WTC11 (cell line): Measurements from ENCODE around the gene OR2AG1. TPM values are rescaled to one million over a fixed set of nuclear protein-coding genes. Genes with fewer than 3 reads are reported as not detected.

ENCODE experiments used
- ATAC-seq: fragments of 200-7000 bp; cut with Tn5 transposase; 2 replicates; pipeline ENCODE4 v1.10.0; 2021; ENCODE audit warnings: mild to moderate bottlenecking, moderate library complexity
- CTCF ChIA-PET: fragments of 300-600 bp; sonication (Branson Sonifier 250); formaldehyde crosslinking; loops from one replicate; lab custom pipeline; 2021; ENCODE audit warnings: antibody characterized with exemption; lab: Charles Lee
- POLR2A ChIA-PET: fragments of 350-600 bp; sonication (Branson Sonifier 250); formaldehyde crosslinking; loops from one replicate; lab custom pipeline; 2021; ENCODE audit warnings: antibody characterized with exemption; lab: Charles Lee
- DNase-seq: peaks from one replicate; pipeline ENCODE4 v3.0.0; 2021; ENCODE audit warnings: low spot score
- H3K27ac Mint-ChIP-seq: 2 replicates; pipeline ENCODE4 v1.8.0; 2021; ENCODE audit warnings: mixed read lengths
- H3K27me3 Mint-ChIP-seq: 2 replicates; pipeline ENCODE4 v1.8.0; 2021; ENCODE audit warnings: low read depth, mild to moderate bottlenecking, moderate library complexity, mixed read lengths
- H3K36me3 Mint-ChIP-seq: 2 replicates; pipeline ENCODE4 v1.8.0; 2021; ENCODE audit warnings: mixed read lengths
- H3K4me1 Mint-ChIP-seq: 2 replicates; pipeline ENCODE4 v1.8.0; 2022; ENCODE audit warnings: mixed read lengths
- H3K4me3 Mint-ChIP-seq: 2 replicates; pipeline ENCODE4 v1.8.0; 2021; ENCODE audit warnings: mild to moderate bottlenecking, moderate library complexity, mixed read lengths
- H3K9me3 Mint-ChIP-seq: 2 replicates; pipeline ENCODE4 v1.8.0; 2021; ENCODE audit warnings: mixed read lengths
- ATF1 ChIP-seq: sonication (generic); formaldehyde crosslinking; IDR thresholded peaks from 2 replicates; pipeline ENCODE4 v1.8.1; 2023; ENCODE audit warnings: mild to moderate bottlenecking, moderate library complexity, missing genetic modification reagents
- ATF3 ChIP-seq: sonication (generic); formaldehyde crosslinking; conservative IDR thresholded peaks from 2 replicates; pipeline ENCODE4 v1.8.1; 2022; ENCODE audit warnings: mild to moderate bottlenecking, missing genetic modification reagents
- CREM ChIP-seq: sonication (generic); formaldehyde crosslinking; IDR thresholded peaks from 2 replicates; pipeline ENCODE4 v1.8.1; 2022; ENCODE audit warnings: mild to moderate bottlenecking, missing genetic modification reagents, moderate library complexity
- EMX1 ChIP-seq: fragments of 250-450 bp; sonication (Bioruptor Pico); IDR thresholded peaks from 2 replicates; pipeline ENCODE4 v1.8.0; 2021; ENCODE audit warnings: mild to moderate bottlenecking
- ERG ChIP-seq: fragments of 250-450 bp; sonication (Bioruptor Pico); IDR thresholded peaks from 2 replicates; pipeline ENCODE4 v1.8.0; 2021; ENCODE audit warnings: mild to moderate bottlenecking
- FOXK1 ChIP-seq: sonication (generic); formaldehyde crosslinking; IDR thresholded peaks from 2 replicates; pipeline ENCODE4 v1.8.0; 2022; ENCODE audit warnings: mild to moderate bottlenecking, moderate library complexity, missing genetic modification reagents
- NFE2L1 ChIP-seq: sonication (generic); formaldehyde crosslinking; IDR thresholded peaks from 2 replicates; pipeline ENCODE4 v1.8.1; 2023; ENCODE audit warnings: missing genetic modification reagents
- TEAD1 ChIP-seq: sonication (generic); formaldehyde crosslinking; IDR thresholded peaks from 2 replicates; pipeline ENCODE4 v1.8.0; 2022; ENCODE audit warnings: mild to moderate bottlenecking, missing genetic modification reagents
- ZBTB21 ChIP-seq: sonication (generic); formaldehyde crosslinking; IDR thresholded peaks from 2 replicates; pipeline ENCODE4 v1.8.1; 2023; ENCODE audit warnings: mild to moderate bottlenecking, missing genetic modification reagents, borderline replicate concordance
- ZNF121 ChIP-seq: sonication (generic); formaldehyde crosslinking; IDR thresholded peaks from 2 replicates; pipeline ENCODE4 v1.8.0; 2023; ENCODE audit warnings: missing genetic modification reagents
- ZNF138 ChIP-seq: sonication (generic); formaldehyde crosslinking; conservative IDR thresholded peaks from 2 replicates; pipeline ENCODE4 v1.8.1; 2022; ENCODE audit warnings: mild to moderate bottlenecking, moderate library complexity, missing genetic modification reagents
- ZNF317 ChIP-seq: sonication (generic); formaldehyde crosslinking; IDR thresholded peaks from 2 replicates; pipeline ENCODE4 v1.8.1; 2023; ENCODE audit warnings: low read depth, mild to moderate bottlenecking, moderate library complexity, missing genetic modification reagents, borderline replicate concordance
- ZNF416 ChIP-seq: fragments of 250-450 bp; sonication (Bioruptor Pico); IDR thresholded peaks from 2 replicates; pipeline ENCODE4 v1.9.0; 2021; ENCODE audit warnings: mild to moderate bottlenecking, inconsistent platforms
- total RNA-seq: library from RNA; stranded (reverse); gene quantifications from 3 replicates; pipeline ENCODE4 v1.2.3, GENCODE V29; 2021
- TF ChIP-seq, protein P1 (sequence below): sonication (generic); formaldehyde crosslinking; IDR thresholded peaks from 2 replicates; pipeline ENCODE4 v1.8.1; 2022; ENCODE audit warnings: low read depth, mild to moderate bottlenecking, moderate library complexity, missing genetic modification reagents, borderline replicate concordance
- TF ChIP-seq, protein P2 (sequence below): fragments of 200-600 bp; IDR thresholded peaks from 2 replicates; pipeline ENCODE4 v1.8.0; 2022; ENCODE audit warnings: antibody characterized with exemption
- TF ChIP-seq, protein P3 (sequence below): fragments of 250-450 bp; sonication (Bioruptor Pico); IDR thresholded peaks from 2 replicates; pipeline ENCODE4 v1.9.0; 2021; ENCODE audit warnings: mild to moderate bottlenecking, borderline replicate concordance
- TF ChIP-seq, protein P4 (sequence below): sonication (generic); formaldehyde crosslinking; conservative IDR thresholded peaks from 2 replicates; pipeline ENCODE4 v1.8.1; 2023; ENCODE audit warnings: mild to moderate bottlenecking, low read depth, missing genetic modification reagents, moderate library complexity
- TF ChIP-seq, protein P5 (sequence below): sonication (generic); formaldehyde crosslinking; IDR thresholded peaks from 2 replicates; pipeline ENCODE4 v1.8.1; 2023; ENCODE audit warnings: mild to moderate bottlenecking, missing genetic modification reagents, moderate library complexity

The OR2AG1 gene
- total RNA-seq, 1 experiment from 2014 or later: not detected

DNA sequence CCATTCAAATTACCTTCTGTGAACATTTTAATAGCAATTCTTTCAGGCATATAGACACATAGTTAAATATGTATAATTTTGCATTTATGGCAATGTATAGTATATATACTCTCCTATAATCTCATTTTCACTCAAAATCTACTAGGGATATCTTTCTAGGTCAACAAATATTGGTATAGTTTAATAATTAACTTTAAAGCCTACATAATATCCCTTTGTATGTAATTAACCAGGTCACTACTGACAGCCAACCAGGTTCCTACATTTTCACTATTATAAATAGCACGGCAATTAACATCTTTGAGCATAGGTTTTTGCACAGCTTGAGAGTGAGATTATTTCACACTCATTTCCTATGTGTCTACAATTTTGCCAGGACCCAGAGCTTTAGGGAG lies 26.9 kb upstream of the OR2AG1 start (continued):
- TF ChIP-seq FOXK1 (CRISPR knock-in tag): no peak
- TF ChIP-seq, protein P1, sequence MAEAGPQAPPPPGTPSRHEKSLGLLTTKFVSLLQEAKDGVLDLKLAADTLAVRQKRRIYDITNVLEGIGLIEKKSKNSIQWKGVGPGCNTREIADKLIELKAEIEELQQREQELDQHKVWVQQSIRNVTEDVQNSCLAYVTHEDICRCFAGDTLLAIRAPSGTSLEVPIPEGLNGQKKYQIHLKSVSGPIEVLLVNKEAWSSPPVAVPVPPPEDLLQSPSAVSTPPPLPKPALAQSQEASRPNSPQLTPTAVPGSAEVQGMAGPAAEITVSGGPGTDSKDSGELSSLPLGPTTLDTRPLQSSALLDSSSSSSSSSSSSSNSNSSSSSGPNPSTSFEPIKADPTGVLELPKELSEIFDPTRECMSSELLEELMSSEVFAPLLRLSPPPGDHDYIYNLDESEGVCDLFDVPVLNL (CRISPR knock-in tag): no peak

GRCh38 chr11:6757373-6757967 lies 25.4 kb upstream of the OR2AG1 start:
- H3K4me3 Mint-ChIP-seq: no peak overlapping the region
- ChIA-PET POLR2A (no interaction called here), CTCF (interaction anchor here (0.6 to 3.5 kb wide), 21 partner anchors 9 to 596 kb away, joined by 3 to 55 read pairs (median 4); partner anchors contain the start of gene OR2AG2)
- no peak overlapping the region for H3K27ac Mint-ChIP-seq
- H3K27me3 Mint-ChIP-seq: no peaks in the 10 kb centered on the region; the same call in 1 of the 2 replicates
- ATAC-seq (peak; percentile 94), DNase-seq (peak; percentile 52)
- TF ChIP-seq ZNF121 (no peak), EMX1 (CRISPR knock-in tag) (no peak), ZNF416 (CRISPR knock-in tag) (no peak), CREM (CRISPR knock-in tag) (no peak), ZNF317 (CRISPR knock-in tag) (no peak), NFE2L1 (CRISPR knock-in tag) (no peak), ZBTB21 (CRISPR knock-in tag) (no peak), ATF3 (CRISPR knock-in tag) (no peak), ERG (CRISPR knock-in tag) (no peak), TEAD1 (CRISPR knock-in tag) (no peak), ATF1 (CRISPR knock-in tag) (no peak), ZNF138 (CRISPR knock-in tag) (no peak)
- TF ChIP-seq, protein P2, sequence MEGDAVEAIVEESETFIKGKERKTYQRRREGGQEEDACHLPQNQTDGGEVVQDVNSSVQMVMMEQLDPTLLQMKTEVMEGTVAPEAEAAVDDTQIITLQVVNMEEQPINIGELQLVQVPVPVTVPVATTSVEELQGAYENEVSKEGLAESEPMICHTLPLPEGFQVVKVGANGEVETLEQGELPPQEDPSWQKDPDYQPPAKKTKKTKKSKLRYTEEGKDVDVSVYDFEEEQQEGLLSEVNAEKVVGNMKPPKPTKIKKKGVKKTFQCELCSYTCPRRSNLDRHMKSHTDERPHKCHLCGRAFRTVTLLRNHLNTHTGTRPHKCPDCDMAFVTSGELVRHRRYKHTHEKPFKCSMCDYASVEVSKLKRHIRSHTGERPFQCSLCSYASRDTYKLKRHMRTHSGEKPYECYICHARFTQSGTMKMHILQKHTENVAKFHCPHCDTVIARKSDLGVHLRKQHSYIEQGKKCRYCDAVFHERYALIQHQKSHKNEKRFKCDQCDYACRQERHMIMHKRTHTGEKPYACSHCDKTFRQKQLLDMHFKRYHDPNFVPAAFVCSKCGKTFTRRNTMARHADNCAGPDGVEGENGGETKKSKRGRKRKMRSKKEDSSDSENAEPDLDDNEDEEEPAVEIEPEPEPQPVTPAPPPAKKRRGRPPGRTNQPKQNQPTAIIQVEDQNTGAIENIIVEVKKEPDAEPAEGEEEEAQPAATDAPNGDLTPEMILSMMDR: no peak
- TF ChIP-seq, protein P3, sequence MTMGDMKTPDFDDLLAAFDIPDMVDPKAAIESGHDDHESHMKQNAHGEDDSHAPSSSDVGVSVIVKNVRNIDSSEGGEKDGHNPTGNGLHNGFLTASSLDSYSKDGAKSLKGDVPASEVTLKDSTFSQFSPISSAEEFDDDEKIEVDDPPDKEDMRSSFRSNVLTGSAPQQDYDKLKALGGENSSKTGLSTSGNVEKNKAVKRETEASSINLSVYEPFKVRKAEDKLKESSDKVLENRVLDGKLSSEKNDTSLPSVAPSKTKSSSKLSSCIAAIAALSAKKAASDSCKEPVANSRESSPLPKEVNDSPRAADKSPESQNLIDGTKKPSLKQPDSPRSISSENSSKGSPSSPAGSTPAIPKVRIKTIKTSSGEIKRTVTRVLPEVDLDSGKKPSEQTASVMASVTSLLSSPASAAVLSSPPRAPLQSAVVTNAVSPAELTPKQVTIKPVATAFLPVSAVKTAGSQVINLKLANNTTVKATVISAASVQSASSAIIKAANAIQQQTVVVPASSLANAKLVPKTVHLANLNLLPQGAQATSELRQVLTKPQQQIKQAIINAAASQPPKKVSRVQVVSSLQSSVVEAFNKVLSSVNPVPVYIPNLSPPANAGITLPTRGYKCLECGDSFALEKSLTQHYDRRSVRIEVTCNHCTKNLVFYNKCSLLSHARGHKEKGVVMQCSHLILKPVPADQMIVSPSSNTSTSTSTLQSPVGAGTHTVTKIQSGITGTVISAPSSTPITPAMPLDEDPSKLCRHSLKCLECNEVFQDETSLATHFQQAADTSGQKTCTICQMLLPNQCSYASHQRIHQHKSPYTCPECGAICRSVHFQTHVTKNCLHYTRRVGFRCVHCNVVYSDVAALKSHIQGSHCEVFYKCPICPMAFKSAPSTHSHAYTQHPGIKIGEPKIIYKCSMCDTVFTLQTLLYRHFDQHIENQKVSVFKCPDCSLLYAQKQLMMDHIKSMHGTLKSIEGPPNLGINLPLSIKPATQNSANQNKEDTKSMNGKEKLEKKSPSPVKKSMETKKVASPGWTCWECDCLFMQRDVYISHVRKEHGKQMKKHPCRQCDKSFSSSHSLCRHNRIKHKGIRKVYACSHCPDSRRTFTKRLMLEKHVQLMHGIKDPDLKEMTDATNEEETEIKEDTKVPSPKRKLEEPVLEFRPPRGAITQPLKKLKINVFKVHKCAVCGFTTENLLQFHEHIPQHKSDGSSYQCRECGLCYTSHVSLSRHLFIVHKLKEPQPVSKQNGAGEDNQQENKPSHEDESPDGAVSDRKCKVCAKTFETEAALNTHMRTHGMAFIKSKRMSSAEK (CRISPR knock-in tag): no peak
- TF ChIP-seq, protein P4, sequence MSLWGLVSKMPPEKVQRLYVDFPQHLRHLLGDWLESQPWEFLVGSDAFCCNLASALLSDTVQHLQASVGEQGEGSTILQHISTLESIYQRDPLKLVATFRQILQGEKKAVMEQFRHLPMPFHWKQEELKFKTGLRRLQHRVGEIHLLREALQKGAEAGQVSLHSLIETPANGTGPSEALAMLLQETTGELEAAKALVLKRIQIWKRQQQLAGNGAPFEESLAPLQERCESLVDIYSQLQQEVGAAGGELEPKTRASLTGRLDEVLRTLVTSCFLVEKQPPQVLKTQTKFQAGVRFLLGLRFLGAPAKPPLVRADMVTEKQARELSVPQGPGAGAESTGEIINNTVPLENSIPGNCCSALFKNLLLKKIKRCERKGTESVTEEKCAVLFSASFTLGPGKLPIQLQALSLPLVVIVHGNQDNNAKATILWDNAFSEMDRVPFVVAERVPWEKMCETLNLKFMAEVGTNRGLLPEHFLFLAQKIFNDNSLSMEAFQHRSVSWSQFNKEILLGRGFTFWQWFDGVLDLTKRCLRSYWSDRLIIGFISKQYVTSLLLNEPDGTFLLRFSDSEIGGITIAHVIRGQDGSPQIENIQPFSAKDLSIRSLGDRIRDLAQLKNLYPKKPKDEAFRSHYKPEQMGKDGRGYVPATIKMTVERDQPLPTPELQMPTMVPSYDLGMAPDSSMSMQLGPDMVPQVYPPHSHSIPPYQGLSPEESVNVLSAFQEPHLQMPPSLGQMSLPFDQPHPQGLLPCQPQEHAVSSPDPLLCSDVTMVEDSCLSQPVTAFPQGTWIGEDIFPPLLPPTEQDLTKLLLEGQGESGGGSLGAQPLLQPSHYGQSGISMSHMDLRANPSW: no peak
- TF ChIP-seq, protein P5, sequence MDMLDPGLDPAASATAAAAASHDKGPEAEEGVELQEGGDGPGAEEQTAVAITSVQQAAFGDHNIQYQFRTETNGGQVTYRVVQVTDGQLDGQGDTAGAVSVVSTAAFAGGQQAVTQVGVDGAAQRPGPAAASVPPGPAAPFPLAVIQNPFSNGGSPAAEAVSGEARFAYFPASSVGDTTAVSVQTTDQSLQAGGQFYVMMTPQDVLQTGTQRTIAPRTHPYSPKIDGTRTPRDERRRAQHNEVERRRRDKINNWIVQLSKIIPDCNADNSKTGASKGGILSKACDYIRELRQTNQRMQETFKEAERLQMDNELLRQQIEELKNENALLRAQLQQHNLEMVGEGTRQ: no peak
- peaks cover 1% of the 10 kb centered on the region for H3K9me3 Mint-ChIP-seq
- H3K4me1 Mint-ChIP-seq: no peaks in the 10 kb centered on the region
- H3K36me3 Mint-ChIP-seq: no peaks in the 10 kb centered on the region
